Glomerular visceral epithelial cell (primary cell): ENCODE measurements around the gene NT5DC4.

Source experiments
- DNase-seq: peaks from one replicate; pipeline ENCODE4 v3.0.0-alpha.2; 2016; ENCODE audit errors: extremely low spot score

Gene NT5DC4

DNA sequence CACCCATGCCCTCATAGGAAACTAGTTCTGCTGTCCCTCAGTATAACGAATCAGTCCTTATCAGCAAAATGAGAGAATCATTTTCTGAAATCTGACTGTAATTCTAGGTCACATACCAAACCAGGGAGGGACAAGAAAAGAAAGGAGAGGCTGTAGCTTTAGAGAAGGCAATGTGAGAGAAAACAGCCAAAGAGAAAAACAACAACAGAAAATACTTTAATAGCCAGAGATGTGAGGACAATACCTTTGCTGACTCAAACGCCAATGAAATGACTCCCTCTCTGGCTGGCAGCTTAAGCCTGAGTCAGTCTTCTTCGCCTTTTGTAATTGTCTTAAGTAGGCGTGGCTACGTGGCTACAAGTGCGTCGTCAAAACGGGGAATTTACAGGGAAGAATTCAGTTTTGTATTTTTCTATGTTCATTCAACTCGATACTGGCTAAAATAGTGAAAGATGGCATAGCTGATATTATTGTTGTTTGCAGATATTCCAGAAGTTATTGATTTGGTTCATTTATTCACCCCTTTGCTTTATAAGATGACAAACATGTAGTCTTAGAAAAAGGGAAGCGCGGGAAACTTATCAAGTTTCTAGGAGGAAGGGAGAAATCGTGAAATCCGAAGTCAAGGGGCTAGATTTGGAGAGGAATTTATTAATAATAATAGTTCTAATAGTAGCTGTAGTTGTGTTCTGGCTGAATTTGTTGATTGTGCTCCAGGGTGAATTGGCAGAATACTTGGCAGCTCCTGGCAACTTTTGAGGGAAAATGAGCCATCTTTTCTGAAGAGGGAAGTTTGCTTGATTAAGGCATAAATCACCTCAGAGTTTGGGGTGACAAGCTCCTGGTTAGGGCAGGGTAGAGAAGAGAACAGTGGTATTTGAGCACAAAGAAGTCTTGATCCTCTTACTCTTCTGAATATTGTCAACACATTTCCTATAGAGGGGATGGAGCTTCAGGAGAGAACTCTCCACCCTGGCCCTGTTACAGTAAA lies 63.7 kb downstream of the NT5DC4 start, which contains the start of gene IL1A:
Gene IL1A, minus strand, starts transcription at position 295 of the 991 bp plus-strand sequence. CDS start 723 bp downstream, outside the sequence.
- DNase-seq, result peak; percentile 52

DNA sequence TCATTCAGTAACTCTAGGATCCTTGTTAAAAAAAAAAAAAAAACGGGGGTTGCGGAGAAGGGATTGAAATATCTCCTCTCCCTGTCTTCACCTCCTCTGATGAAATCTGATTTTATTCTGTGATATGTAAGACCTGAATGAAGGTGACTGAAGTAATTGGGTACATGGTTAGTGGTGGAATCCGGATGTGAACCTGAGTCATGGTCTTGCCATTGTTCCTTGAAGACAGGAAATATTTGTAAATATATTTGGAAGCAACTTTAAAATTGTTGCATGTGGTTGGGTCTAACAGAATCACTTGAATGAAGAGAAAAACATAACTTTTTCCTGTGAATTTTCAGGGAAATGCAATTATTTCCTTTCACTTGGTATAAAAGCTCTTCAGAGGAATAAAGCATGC lies 66.5 kb downstream of the NT5DC4 start:
- no peak for DNase-seq

DNA sequence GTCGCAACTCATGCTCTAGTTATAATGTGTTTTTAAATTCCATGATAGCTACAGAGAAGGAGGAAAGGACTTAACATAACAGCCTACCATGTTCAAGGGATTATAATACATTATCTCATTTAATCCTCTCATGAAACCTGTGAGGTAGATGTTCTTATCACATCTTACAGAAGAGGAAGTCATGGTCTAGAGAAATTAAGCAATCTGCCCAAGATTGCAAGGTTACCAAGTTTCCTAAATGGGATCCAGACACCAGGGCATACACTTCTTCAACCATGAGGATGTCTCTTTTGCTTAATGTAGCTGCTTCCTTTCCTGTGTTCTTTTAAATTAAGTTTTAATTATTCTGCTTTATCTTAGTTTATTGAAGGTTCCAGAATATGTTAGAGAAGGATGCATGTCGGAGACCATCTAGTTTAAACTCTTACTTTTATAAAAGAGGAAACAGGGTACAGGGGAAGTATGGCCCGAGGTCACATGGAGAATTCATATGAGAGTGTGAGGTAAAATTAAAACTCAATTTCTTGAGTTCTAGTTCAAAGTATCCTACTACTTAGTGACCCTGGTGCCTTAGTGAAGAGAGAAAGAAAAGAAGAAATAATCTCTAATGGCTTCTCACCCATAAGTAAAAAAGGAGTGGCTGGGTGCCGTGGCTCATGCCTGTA lies 67.0 kb downstream of the NT5DC4 start:
- DNase-seq, result no peak

DNA sequence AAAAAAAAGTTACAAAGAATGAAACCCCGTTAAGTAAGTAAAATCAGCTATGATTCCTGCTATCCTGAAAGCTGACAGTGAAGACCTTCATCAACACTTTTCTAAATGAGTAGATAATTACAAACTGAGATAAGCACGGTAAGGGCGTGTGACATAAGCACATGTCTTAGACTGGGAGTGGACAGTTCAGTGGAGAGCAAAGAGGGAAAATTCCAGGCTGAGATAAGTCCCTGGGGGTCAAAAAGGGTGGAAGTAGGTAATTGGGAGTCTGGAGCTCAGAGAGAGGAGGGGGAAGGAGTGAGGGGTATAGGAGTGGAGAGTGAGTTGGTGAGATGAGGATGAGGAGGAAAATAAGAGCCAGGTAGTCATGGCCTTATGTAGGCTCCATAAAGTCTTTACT lies 67.8 kb downstream of the NT5DC4 start:
- no peak for DNase-seq
